HG02798 (cell line): ENCODE results near the gene ANKFY1.
"Not testable (repeated sequence)": the region's sequence is repeated elsewhere in the genome, so short reads cannot be mapped to it uniquely, and the experiment has no call there.

Source experiments
- ATAC-seq: cut with Tn5 transposase; IDR thresholded peaks from one replicate; pipeline ENCODE4 v1.9.1; 2021; ENCODE audit warnings: mild to moderate bottlenecking; ENCODE audit not compliant: unreplicated experiment, poor library complexity

The ANKFY1 gene

DNA sequence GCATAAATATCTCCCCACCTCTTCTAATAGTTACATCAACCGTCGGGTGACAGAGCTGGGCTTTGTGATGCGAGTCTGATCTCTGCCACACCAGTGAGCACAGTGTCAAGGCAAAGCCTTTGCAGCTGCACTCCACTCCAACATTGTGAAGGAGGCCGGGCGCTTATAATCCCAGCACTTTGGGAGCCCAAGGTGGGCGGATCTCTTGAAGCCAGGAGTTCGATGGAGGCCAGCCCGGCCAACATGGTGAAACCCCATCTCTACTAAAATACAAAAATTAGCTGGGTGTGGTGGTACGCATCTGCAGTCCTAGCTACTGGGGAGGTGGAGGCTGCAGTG, 101.8 kb downstream of the ANKFY1 start:
- ATAC-seq = no peak

GRCh38 chr17:4161192-4161966, 102.4 kb downstream of the ANKFY1 start:
- ATAC-seq = no peak

- no peak for ATAC-seq
Measured at GRCh38 chr17:4160294-4160859, 103.4 kb downstream of the ANKFY1 start.

DNA sequence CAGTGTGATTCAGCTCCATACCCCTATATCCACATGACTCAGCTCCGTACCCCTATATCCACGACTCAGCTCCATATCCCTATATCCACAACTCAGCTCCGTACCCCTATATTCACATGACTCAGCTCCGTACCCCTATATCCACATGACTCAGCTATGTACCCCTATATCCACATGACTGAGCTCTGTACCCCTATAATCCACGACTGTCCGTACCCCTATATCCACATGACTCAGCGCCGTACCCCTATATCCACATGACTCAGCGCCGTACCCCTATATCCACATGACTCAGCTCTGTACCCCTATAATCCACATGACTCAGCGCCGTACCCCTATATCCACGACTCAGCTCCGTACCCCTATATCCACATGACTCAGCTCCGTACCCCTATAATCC, 104.0 kb downstream of the ANKFY1 start:
- no peak for ATAC-seq

- no peak for ATAC-seq
Measured at GRCh38 chr17:4157618-4158333, 106.0 kb downstream of the ANKFY1 start.

DNA sequence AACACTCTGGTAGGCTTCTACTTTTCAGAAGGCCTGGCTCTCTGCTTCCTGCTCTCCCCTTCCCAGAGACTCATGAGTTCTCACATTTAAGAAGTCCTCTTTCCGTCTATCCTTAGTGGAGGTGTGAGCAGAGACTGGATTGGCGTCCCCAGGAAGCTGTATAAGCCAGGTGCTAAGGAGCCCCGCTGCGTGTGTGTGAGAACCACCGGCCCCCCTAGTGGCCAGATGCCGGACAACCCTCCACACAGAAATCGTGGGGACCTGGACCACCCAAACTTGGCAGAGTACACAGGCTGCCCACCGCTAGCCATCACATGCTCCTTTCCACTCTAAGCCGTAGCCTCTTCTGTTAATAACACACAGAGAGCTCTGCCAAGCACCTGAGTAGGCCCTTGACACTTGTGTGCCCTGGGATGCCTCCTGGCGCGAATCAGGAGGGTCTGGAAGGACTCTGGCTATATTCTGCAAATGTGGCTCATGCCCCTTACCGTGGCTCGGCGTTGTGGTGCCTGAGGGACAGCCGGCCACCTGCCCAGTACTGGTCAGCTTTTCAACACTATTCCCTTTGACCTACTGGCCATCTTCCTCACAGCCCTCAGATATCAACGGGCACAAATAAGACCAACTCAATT, 106.9 kb downstream of the ANKFY1 start:
- no peak for ATAC-seq

- ATAC-seq = no peak
Measured at GRCh38 chr17:4155980-4156620, 107.7 kb downstream of the ANKFY1 start.

- ATAC-seq = no peak
Measured at GRCh38 chr17:4154201-4154600, 109.6 kb downstream of the ANKFY1 start.

GRCh38 chr17:4152471-4152870, 111.3 kb downstream of the ANKFY1 start:
- ATAC-seq = no peak

- ATAC-seq = no peak
Measured at GRCh38 chr17:4150096-4150495, 113.7 kb downstream of the ANKFY1 start.

DNA sequence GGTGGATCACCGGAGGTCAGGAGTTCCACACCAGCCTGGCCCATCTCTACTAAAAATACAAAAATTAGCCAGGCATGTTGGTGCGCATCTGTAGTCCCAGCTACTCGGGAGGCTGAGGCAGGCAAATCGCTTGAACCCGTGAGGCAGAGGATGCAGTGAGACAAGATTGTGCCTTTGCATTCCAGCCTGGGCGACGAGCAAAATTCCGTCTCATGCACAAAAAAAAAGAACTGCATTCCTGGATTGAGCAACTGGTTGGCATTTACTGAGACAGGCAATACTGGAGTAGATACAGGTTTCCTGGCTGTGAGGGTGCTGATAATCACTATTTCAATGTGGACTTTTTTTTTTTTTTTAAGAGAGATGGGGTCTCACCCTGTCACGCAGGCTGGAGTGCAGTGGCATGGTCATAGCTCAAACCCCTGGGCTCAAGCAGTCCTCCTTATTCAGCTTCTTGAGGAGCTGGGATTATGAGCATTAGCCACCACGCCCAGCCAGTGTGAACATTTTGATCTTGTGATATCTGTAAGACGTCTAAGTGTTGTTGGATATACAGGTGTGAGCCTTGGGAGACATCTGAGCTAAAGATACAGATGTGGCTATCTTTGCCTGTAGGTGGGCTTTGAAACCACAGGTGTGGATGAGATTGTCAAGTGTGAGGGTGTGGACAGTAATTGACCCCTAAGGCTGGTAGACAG, 115.0 kb downstream of the ANKFY1 start:
- ATAC-seq = no peak

DNA sequence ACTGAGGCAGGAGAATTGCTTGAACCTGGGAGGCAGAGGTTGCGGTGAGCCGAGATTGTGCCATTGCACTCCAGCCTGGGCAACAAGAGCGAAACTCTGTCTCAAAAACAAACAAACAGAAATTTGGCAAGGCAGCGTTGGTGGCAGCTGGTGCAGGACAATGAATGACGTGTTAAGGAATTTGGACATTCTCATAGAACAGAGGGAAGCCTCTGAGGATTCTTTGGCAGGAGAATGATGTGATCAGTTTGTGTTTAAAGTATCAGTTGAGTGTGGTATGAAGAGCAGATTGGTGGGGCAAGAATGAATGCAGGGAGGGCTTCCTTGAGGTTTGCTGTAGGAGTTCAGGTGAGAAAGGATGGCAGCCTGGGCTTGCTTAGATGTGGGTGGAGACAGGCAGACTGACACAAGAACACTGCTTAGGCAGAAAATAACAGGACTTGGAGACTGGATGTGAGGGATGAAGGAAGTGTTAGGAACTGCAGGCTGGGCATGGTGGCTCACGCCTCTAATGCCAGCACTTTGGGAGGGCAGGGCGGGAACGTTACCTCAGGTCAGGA, 115.9 kb downstream of the ANKFY1 start:
- ATAC-seq = no peak

GRCh38 chr17:4146641-4147040, 117.1 kb downstream of the ANKFY1 start:
- ATAC-seq = no peak

DNA sequence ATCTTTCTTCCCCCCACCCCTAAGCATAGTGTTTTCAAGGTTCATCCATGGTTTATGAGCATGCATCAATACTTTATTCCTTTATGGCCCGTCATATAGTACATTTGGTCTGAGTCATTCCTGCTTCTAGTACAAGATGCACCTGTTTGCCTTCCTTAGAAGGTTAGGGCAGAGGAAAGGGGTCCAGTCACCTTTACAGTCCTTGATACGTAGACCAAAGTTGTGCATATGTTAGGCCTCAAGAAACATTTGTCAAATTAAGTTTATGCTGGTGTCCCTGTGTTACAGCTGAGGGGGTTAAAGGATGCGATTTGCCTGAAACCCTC, 119.4 kb downstream of the ANKFY1 start:
- no peak for ATAC-seq

DNA sequence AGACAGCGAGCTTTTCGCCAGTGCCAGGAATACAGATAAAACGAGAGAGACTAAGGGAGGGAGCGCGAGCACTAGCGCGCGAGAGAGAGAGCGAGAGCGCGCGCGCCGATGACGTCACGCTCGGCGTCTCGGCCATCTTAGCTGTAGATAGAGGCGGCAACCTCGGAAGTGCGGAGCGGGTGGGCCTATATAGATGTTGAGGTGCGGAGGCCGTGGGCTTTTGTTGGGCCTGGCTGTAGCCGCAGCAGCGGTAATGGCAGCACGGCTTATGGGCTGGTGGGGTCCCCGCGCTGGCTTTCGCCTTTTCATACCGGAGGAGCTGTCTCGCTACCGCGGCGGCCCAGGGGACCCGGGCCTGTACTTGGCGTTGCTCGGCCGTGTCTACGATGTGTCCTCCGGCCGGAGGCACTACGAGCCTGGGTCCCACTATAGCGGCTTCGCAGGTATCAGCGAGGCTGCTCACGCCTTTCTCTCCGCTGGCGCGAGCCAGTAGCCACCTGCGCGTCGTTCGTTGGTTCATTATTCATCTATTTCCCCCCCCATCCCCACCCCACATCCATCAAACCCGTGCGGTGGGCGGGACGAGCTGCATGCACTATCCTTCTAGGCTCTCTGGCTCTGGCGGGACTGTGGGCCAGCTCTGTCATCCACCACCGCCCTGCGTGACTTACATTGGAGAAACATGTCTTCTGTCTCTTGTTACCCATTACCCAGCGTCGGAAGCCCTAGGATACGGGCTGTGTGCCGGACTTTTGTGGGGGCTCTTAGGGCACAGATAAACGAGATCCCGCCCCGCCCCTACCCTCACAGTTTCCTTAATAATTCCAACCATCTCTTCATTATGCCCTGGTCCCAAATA, 120.0 kb downstream of the ANKFY1 start:
- ATAC-seq = peak; percentile 69

GRCh38 chr17:4142107-4142900, 121.5 kb downstream of the ANKFY1 start:
- peak; percentile 16 for ATAC-seq

DNA sequence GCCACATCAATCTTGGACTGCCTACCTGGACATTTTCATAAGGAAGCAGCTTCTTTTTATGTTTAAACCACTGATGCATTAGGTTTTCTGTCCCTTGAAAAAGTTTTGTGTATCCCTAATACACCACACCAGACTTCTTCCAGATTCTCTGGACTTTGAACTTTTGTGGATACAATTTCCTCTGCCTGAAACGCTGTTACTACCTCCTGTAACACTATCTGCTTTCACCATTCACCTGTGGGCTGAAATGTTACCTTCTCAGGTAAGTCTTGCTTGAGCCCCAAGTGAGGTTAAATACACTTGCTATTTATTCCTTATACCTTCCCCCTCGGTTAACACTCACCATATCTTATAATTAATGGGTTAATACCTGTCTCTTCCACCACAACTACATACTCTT, 123.7 kb downstream of the ANKFY1 start:
- ATAC-seq = no peak

DNA sequence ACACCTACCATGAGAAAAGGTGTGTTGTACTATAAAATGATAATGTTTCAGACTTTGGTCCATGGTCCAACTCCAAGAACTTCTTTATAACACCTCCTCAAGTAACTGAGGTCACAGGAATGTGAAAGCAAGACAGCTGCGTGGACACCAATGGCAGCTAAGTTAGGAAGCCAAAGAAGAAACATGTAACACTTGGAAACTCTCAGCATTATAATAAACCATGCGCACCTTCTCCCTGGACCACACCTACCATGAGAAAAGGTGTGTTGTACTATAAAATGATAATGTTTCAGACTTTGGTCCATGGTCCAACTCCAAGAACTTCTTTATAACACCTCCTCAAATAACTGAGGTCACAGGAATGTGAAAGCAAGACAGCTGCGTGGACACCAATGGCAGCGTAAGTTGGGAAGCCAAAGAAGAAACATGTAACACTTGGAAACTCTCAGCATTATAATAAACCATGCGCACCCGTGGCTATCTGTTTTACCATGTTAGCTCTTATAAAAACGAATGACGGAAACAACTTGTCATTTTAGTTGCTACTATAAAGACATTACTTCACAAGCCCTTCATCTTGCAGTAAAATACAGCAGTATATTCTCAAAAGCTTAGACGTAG, 124.8 kb downstream of the ANKFY1 start:
- not testable (repeated sequence) for ATAC-seq
